Activated CD8-positive, alpha-beta memory T cell treated with anti-CD3 and anti-CD28 coated beads, Interleukin-2, amount 50 U/mL, for 24 hours (primary cell): ENCODE measurements around the gene CROCC.
A peak's percentile ranks its signal among the peaks of the same experiment; 100 is the strongest.

Experiments used
- DNase-seq: peaks from one replicate; pipeline ENCODE4 v3.0.0-alpha.2; 2020; ENCODE audit errors: extremely low read depth

CROCC gene

DNA sequence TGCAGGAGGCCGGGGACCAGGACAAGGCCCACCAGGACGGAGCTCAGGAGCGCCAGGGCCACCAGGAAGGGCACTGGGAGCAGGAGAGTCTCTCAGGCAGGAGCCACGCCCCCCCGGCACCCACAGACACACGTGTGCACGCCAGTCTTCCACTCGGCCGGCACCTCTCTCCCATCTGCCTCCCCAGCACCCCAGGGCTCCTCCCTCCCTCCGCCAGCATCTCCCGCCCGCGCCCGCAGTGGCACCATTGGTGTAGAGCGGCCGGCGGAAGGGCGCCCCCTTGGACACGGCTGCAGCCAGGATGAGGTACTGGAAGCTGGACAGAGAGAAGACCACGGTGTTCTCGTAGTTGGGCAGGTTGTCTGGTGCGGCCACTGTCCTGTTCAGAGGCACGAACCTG is 64.8 kb downstream of the CROCC start:
- no peak for DNase-seq

- no peak for DNase-seq
These were observed 65.2 kb downstream of the CROCC start for GRCh38 chr1:16986962-16987361.

- no peak for DNase-seq
These were observed 66.5 kb downstream of the CROCC start for GRCh38 chr1:16988210-16988609.

- DNase-seq: no peak
These were observed 68.1 kb downstream of the CROCC start for GRCh38 chr1:16989676-16990391.

- DNase-seq: no peak
These were observed 69.8 kb downstream of the CROCC start for GRCh38 chr1:16991571-16991970.

DNA sequence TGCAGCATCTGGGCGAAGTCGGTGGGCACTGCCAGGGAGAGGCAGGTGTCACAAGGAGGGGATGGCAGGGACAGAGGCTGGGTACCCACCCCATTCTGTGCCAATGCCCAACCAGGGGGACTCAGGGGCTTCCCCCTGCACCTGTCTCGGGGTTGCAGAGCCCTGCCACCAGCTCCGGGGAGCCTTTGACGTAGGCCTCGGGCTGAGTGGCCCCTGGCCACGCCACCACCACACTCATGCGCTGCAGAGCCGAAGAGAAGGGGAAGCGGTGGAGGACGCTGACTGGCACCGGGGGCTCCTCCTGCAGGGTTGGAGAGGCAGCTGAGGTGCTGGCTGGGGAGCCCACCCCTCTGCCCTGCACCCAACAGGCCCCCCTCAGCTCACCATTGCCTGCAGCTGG is 70.4 kb downstream of the CROCC start:
- DNase-seq: no peak

GRCh38 chr1:16992675-16993074 is 70.9 kb downstream of the CROCC start:
- DNase-seq: no peak

DNA sequence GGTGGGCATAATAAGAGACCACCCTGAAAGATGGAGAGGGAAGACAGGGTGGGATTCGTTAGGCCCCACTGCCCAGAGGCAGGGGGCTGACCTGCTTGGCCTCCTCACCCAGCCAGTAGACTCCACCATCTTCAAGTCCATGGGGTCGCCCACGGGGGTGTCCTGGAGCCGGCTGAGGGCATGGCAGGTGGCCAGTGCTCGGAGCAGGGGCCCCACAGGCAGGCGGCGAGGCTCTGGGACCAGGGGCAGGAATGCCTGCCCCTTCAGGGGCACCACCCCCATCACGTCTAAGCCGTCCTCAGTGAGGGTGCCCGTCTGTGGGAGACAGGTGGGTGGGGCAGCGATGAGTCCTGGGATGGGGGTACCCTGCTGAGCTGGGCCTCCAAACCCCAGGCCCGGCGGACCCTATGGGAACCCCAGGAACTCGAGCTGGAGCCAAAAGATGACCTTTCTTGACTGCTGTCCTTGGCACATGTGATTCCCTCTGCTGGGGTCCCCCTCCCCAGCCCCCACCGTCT is 71.8 kb downstream of the CROCC start:
- DNase-seq: no peak

DNA sequence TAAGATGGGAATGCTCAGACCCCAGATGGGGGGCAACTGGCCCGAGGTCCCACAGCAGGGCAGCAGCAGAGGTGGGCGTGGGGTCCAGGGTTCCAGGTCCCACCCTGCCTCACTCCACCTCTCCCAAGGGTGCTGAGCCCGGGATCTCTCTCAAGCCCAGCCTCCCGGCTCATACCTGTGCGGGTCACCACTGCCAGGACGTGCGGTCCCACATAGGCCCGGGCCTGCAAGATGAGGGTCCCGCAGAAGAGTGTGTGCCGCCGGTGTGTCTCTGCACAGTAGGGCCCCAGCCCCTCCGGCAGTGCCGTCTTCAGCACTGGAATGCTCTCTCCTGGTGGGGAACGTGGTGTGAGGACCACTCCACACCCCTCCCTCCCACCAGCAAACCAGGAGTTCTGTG is 75.1 kb downstream of the CROCC start:
- no peak for DNase-seq

GRCh38 chr1:16998589-16998988 is 76.9 kb downstream of the CROCC start:
- no peak for DNase-seq

DNA sequence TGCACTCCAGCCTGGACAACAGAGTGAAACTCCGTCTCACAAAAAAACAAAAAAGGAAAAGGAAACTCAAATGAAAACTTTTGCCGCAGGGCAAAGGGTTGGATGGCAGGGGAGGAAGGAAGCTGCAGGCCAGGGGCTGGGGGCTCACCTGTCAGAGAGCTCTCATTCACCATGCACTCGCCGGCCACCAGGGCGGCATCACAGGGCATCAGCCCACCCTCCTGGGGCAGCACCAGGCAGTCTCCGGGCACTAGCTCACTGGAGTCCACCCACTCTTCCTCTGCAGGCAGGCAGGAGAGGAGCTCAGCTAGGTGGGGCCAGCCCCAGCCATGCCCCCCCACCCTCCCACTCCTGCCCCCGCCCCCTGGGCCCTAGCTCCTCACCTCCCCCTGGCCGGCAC is 78.1 kb downstream of the CROCC start:
- no peak for DNase-seq

DNA sequence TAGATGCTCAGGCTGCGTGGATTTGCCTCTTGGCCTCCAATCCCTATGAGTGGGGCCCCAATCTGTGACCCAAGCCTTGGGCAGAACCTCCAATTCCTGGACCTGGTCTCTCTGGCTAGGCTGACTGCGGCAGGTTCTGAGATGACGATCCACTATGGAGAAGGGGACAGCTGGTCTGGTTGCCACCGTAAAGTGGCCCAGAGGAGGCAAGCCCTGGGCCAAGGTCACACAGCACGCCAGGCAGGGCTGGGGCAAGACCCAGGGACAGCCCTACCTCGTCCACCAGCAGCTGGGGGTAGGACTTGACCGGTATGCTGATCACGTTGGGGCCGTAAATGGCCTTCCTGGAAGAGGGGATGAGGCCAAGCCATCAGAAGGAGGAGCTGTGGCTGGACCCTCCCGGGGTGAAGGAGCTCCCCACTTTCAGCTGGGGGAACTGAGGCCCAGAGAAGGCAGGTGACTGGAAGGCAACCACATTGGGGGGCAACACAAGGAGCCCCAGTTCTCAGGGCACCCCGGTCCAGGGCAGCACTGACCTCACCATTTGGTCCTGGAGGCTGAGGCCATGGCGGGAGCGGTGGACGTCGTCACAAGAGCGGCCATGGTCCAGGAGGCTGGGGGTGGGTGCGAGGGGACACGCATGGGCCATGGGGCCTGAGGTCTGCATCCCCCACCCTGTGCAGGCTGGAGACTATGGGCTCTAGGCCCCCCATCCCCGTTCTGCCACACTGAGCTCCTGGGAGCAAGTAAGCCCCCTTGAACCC is 80.2 kb downstream of the CROCC start:
- no peak for DNase-seq

- no peak for DNase-seq
These were observed 80.8 kb downstream of the CROCC start for GRCh38 chr1:17002524-17002902.

GRCh38 chr1:17004466-17005364 is 83.0 kb downstream of the CROCC start:
- no peak for DNase-seq

- no peak for DNase-seq
These were observed 83.6 kb downstream of the CROCC start for GRCh38 chr1:17005365-17005740.

GRCh38 chr1:17007121-17007520 is 85.4 kb downstream of the CROCC start:
- no peak for DNase-seq

DNA sequence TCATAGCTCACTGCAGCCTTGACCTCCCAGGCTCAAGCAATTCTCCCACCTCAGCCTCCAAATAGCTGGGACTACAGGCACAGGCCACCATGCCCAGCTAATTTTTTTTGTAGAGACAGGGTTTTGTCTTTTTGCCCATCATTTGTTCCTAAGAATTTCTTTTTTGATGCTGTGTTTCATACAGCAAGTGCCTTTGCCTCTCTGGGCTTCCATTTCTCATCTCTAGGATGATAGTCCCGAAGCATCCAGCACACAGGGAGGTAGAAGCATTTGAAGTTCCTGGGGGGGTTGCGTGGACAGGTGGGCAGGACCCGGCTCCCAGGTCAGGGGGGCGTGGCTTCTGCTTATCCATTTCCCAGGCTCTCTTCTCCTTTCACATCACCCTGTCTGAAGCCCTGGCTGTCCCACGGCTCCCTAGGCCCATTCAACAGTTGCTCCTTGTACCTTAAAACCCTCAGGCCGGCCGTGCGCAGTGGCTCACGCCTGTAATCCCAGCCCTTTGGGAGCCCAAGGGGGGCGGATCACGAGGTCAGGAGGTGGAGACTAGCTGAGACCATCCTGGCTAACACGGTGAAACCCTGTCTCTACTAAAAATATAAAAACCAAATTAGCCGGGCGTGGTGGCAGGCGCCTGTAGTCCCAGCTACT is 86.6 kb downstream of the CROCC start:
- DNase-seq: no peak

GRCh38 chr1:17009706-17010105 is 88.0 kb downstream of the CROCC start:
- DNase-seq: no peak

GRCh38 chr1:17011092-17011438 is 89.3 kb downstream of the CROCC start:
- no peak for DNase-seq

GRCh38 chr1:17011439-17012307 is 89.9 kb downstream of the CROCC start, which contains the start of gene ATP13A2:
ATP13A2 (minus strand) TSS chr1:17011928; CDS start chr1:17011738, 190 bp downstream.
- peak; percentile 26 for DNase-seq
